ENCODE results near the gene DYNC1LI2.

GRCh38 chr16:66677179-66677578 is 74.2 kb downstream of the DYNC1LI2 start:
- TF ChIP-seq CTCF (conservative IDR thresholded peaks at IDR 0.05) = no peak
- TF ChIP-seq EZH2 (IDR thresholded peaks at IDR 0.05; ENCODE audit: low read depth) = no peak

Measured in PC-9 (cell line).